OCI-LY3 (cell line): ENCODE measurements around the gene HUS1B.
A peak's percentile ranks its signal among the peaks of the same experiment; 100 is the strongest.

Experiments used
- H2AFZ ChIP-seq: fragments of 200-600, 300-600 bp; shearing (Covaris generic); 2 replicates; pipeline ENCODE4 v1.6.0; 2014; ENCODE audit warnings: antibody characterized with exemption, low read depth, low read length
- H3K27ac ChIP-seq: fragments of 200-600, 300-600 bp; sonication (generic); 2 replicates; pipeline ENCODE4 v1.5.1; 2014; ENCODE audit warnings: mild to moderate bottlenecking, low read length, moderate library complexity, mixed read lengths
- H3K27me3 ChIP-seq: fragments of 200-600, 300-600 bp; sonication (generic); 2 replicates; pipeline ENCODE4 v1.6.1; 2014; ENCODE audit warnings: low read depth, low read length, mixed read lengths
- H3K36me3 ChIP-seq: fragments of 200-600, 300-600 bp; sonication (generic); replicated peaks from 2 replicates; pipeline ENCODE3; 2014; ENCODE audit warnings: low read depth, low read length, mixed read lengths
- H3K4me1 ChIP-seq: fragments of 300-600, 200-600 bp; sonication (generic); 2 replicates; pipeline ENCODE4 v1.6.1; 2014; ENCODE audit warnings: low read length, mixed read lengths
- H3K4me2 ChIP-seq: fragments of 200-600, 300-600 bp; sonication (generic); 2 replicates; pipeline ENCODE4 v1.6.1; 2014; ENCODE audit warnings: low read length, mixed read lengths
- H3K4me3 ChIP-seq: fragments of 300-600, 200-600 bp; sonication (generic); 2 replicates; pipeline ENCODE4 v1.5.1; 2014; ENCODE audit warnings: antibody characterized with exemption, mild to moderate bottlenecking, low read length, moderate library complexity
- H3K79me2 ChIP-seq: fragments of 300-600, 200-600 bp; shearing (Covaris generic); 2 replicates; pipeline ENCODE4 v1.6.1; 2014; ENCODE audit warnings: mild to moderate bottlenecking, low read length, mixed read lengths
- H3K9ac ChIP-seq: fragments of 300-600, 200-600 bp; shearing (Covaris generic); 2 replicates; pipeline ENCODE4 v1.6.0; 2014; ENCODE audit warnings: mild to moderate bottlenecking, low read length, moderate library complexity
- H3K9me3 ChIP-seq: fragments of 200-600, 300-600 bp; shearing (Covaris generic); 2 replicates; pipeline ENCODE4 v1.6.1; 2014; ENCODE audit warnings: low read length, mixed read lengths; ENCODE audit not compliant: insufficient read depth
- H4K20me1 ChIP-seq: fragments of 200-600, 300-600 bp; sonication (generic); 2 replicates; pipeline ENCODE4 v1.6.1; 2016; ENCODE audit warnings: low read length, mixed read lengths; ENCODE audit not compliant: insufficient read depth
- EZH2phosphoT487 ChIP-seq: fragments of 200-600 bp; shearing (Covaris generic); IDR thresholded peaks from 2 replicates; pipeline ENCODE4 v1.6.1; 2018; ENCODE audit warnings: antibody characterized with exemption, mixed run types, low read depth
- TF ChIP-seq, protein P1 (sequence below): fragments of 200-600, 300-600 bp; sonication (generic); IDR thresholded peaks from 2 replicates; pipeline ENCODE4 v1.5.1; 2014; ENCODE audit warnings: antibody characterized with exemption, low read length, low read depth

The HUS1B gene

GRCh38 chr6:610882-611281 is 46.0 kb downstream of the HUS1B start:
- no peaks in the 10 kb centered on the region for H3K79me2 ChIP-seq
- H3K27me3 ChIP-seq: no peaks in the 10 kb centered on the region
- peaks cover 22% of the 10 kb centered on the region for H3K4me1 ChIP-seq
- H3K4me3 ChIP-seq: no peak overlapping the region
- TF ChIP-seq EZH2phosphoT487: no peak
- TF ChIP-seq, protein P1, sequence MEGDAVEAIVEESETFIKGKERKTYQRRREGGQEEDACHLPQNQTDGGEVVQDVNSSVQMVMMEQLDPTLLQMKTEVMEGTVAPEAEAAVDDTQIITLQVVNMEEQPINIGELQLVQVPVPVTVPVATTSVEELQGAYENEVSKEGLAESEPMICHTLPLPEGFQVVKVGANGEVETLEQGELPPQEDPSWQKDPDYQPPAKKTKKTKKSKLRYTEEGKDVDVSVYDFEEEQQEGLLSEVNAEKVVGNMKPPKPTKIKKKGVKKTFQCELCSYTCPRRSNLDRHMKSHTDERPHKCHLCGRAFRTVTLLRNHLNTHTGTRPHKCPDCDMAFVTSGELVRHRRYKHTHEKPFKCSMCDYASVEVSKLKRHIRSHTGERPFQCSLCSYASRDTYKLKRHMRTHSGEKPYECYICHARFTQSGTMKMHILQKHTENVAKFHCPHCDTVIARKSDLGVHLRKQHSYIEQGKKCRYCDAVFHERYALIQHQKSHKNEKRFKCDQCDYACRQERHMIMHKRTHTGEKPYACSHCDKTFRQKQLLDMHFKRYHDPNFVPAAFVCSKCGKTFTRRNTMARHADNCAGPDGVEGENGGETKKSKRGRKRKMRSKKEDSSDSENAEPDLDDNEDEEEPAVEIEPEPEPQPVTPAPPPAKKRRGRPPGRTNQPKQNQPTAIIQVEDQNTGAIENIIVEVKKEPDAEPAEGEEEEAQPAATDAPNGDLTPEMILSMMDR: no peak
- H4K20me1 ChIP-seq: no peaks in the 10 kb centered on the region
- H3K4me2 ChIP-seq: no peak overlapping the region
- H3K9ac ChIP-seq: no peak overlapping the region
- peaks cover 5% of the 10 kb centered on the region for H3K36me3 ChIP-seq
- no peak overlapping the region for H3K27ac ChIP-seq
- no peak overlapping the region for H2AFZ ChIP-seq
- no peaks in the 10 kb centered on the region for H3K9me3 ChIP-seq

DNA sequence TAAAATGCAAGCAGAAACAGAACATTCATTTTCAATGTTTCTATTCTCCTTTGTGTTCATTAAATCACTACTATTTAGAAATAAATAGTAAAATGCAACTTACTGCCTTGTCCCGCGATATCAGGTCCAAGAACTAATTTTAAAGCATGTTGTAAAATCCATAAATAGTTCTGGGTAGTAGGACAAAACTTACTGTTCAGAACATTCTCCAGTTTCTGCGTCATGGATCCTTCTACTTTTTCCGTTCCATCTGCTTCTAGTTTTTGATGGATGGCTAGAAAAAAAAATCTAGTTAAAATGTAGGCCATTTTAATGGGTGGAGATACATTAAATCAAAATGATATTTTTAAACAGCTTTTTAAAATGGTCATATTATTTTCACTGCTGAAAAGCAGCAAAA is 47.0 kb downstream of the HUS1B start:
- Histone ChIP-seq H3K4me3 (no peak overlapping the region), H4K20me1 (no peaks in the 10 kb centered on the region), H3K9ac (no peak overlapping the region), H3K4me2 (no peak overlapping the region), H3K36me3 (peaks cover 5% of the 10 kb centered on the region), H3K27ac (no peak overlapping the region), H3K4me1 (peaks cover 24% of the 10 kb centered on the region), H2AFZ (no peak overlapping the region), H3K9me3 (no peaks in the 10 kb centered on the region), H3K27me3 (no peaks in the 10 kb centered on the region), H3K79me2 (no peaks in the 10 kb centered on the region)
- TF ChIP-seq EZH2phosphoT487: no peak
- TF ChIP-seq, protein P1: no peak

DNA sequence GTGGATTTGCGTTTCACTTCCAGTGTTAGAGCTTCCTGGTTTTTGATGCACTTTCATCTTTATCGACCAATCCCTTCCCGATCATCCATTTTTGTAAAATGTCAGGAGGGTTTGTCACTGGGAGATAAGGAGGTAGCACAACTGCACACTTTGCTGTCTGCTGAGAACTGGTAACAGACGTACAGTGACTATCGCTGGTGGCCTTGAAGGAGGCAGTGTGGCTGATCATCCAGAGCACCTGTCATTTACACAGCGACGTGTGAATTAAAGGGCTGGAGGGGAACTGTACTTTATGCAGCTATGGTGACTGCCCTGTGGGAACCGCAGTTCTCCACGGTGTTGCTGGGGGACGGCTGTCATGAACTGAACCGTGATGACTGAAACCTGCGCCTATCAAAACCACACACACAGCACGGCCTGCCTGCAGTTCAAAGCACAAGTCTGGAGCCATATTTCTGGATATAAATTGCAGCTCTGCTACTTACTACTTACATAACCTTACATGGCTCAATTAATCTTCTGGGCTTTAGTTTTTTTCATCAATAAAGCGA is 50.0 kb downstream of the HUS1B start:
- no peaks in the 10 kb centered on the region for H3K79me2 ChIP-seq
- no peak overlapping the region; the same call in 1 of the 2 replicates for H3K27ac ChIP-seq
- peaks cover 5% of the 10 kb centered on the region for H3K36me3 ChIP-seq
- no peak overlapping the region for H2AFZ ChIP-seq
- H3K9ac ChIP-seq: peak overlapping the region; percentile 19; the same call in 1 of the 2 replicates
- TF ChIP-seq, protein P1: no peak
- TF ChIP-seq EZH2phosphoT487: no peak
- H3K27me3 ChIP-seq: no peaks in the 10 kb centered on the region
- H3K4me3 ChIP-seq: peak overlapping the region; percentile 27; the same call in 1 of the 2 replicates
- no peaks in the 10 kb centered on the region for H4K20me1 ChIP-seq
- no peaks in the 10 kb centered on the region for H3K9me3 ChIP-seq
- H3K4me2 ChIP-seq: peak overlapping the region; percentile 69
- peaks cover 27% of the 10 kb centered on the region for H3K4me1 ChIP-seq
